KOPT-K1 (cell line): ENCODE results near the gene IGF2BP1.
"Not testable (repeated sequence)": the region's sequence is repeated elsewhere in the genome, so short reads cannot be mapped to it uniquely, and the experiment has no call there.

Experiments
- H3K27ac ChIP-seq: fragments of 200-600 bp; sonication (generic); 2 replicates; pipeline ENCODE4 v1.5.1; 2016; ENCODE audit warnings: antibody characterized with exemption, mild to moderate bottlenecking, low read depth, low read length; ENCODE audit not compliant: poor library complexity, severe bottlenecking
- H3K36me3 ChIP-seq: fragments of 200-600 bp; sonication (generic); 2 replicates; pipeline ENCODE4 v1.5.1; 2017; ENCODE audit warnings: antibody characterized with exemption, mild to moderate bottlenecking, low read length, moderate library complexity; ENCODE audit not compliant: insufficient read depth
- H3K9me3 ChIP-seq: fragments of 200-600 bp; sonication (generic); 2 replicates; pipeline ENCODE4 v1.5.1; 2017; ENCODE audit warnings: antibody characterized with exemption, low read length, mild to moderate bottlenecking; ENCODE audit not compliant: insufficient read depth, poor library complexity, severe bottlenecking

IGF2BP1 gene

DNA sequence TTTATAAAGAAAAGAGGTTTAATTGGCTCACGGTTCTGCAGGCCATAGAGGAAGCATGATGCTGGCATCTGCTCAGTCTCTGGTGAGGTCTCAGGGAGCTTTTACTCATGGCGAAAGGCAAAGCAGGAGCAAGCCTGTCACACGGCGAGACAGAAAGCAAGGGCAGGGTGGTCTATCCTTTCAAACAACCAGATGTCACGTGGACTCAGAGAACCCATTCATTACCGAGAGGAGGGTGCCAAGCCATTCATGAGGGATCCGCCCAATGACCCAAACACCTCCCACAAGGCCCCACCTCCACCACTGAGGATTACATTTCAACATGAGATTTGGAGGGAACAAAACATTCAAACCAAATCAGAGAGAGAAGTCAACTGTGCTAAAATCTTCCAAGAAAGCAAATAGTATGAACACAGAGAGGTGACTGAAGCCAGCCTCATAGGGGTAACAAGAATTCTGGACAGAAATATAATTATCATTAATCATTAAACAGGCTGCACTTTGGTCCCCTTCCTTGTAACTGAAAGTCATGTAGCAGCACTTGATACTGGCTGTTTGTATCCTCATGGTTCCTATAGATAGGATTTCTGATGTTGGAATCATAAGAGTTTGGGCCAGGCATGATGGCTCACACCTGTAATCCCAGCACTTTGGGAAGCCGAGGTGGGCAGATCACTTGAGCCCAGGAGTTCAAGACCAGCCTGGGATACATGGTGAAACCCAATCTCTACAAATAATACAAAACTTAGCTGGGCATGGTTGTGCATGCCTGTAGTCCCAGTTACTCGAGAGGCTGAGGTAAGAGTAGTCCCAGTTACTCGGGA, 82.9 kb downstream of the IGF2BP1 start:
- H3K9me3 ChIP-seq, result peaks cover 12% of the 10 kb centered on the region
- no peaks in the 10 kb centered on the region for H3K36me3 ChIP-seq
- no peak overlapping the region for H3K27ac ChIP-seq

DNA sequence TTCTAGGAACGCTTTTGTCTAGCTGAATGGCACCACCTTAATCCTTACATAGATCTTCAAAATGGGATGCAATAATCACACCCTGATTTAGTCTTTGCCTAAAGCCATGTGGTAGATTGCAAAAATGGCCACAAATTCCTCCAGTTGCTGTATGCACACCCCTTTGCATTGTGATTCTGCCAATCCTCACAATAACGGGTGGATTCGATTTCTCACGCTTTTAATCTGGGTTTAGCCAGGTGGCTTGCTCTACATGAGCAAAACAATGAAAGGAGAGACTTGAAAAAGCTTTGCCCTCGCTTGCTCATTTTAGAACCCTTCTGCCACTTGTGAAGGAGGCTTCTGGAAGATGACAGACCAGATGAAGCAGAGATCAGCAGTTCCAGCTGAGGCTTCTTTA, 85.0 kb downstream of the IGF2BP1 start:
- peaks cover 12% of the 10 kb centered on the region for H3K9me3 ChIP-seq
- no peak overlapping the region for H3K27ac ChIP-seq

DNA sequence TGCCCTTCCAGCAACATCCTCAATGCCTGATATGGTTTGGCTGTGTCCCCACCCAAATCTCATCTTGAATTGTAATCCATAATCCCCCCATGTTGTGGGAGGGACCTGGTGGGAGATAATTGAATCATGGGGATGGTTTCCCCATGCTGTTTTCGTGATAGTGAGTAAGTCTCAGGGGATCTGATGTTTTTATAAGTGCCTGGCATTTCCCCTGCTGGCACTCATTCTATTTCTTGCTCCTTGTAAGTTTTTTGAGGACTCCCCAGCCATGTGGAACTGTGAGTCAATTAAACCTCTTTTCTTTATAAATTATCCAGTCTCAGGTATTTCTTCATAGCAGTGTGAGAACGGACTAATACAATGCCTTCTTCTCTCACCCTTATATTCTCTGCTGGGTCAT, 87.9 kb downstream of the IGF2BP1 start:
- not testable (repeated sequence) for H3K36me3 ChIP-seq, H3K9me3 ChIP-seq, H3K27ac ChIP-seq

More for the DNA sequence above, 85.0 kb downstream of the IGF2BP1 start:
- H3K36me3 ChIP-seq, result no peaks in the 10 kb centered on the region

DNA sequence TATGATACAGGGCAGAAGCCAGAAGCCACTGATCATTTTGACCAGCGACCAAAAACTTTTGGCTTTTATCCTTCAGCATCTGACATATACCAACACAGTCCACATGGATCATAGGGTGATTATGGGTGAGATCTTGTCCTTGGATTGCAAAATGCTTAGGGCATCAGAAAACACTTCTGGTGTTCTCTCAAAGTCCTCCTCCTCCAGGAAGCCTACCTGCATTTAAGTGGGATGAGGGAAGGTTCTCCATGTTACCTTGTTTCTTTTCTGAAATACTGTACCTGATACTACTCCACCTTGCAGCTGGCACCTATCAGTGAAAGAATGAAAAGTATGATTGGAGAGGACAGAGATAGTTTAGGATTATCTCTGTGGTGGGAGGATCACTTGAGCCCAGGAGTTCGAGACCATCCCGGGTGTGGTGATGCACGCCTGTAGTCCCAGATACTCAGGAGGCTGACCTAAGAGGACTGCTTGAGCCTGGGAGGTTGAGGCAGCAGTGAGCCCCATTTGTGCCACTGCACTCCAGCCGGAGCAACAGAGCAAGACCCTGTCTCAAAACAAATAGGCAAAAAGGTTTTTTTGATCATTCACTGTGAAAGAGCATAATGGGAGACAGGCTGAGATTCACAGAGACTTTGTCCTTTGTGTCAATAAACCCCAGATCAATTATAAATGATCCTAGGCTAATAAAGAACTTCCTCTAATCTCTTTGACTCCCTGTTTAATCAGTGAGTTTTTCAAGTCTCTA, 88.6 kb downstream of the IGF2BP1 start:
- Histone ChIP-seq H3K9me3 (no peaks in the 10 kb centered on the region), H3K36me3 (no peaks in the 10 kb centered on the region), H3K27ac (no peak overlapping the region)

DNA sequence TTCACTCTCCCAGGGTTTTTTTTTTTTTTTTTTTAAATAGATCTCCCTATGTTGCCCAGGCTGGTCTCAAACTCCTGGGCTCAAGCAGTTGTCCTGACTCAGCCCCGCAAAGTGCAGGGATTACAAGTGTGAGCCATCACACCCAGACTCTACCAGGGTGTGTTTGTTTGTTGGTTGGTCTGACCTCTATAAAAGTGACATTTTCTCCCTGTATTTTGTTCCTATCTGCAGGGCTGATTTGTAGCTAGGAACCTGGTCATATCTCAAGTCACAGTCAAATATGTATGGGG, 89.1 kb downstream of the IGF2BP1 start:
- H3K9me3 ChIP-seq, result no peaks in the 10 kb centered on the region
- H3K36me3 ChIP-seq, result no peaks in the 10 kb centered on the region
- no peak overlapping the region for H3K27ac ChIP-seq

DNA sequence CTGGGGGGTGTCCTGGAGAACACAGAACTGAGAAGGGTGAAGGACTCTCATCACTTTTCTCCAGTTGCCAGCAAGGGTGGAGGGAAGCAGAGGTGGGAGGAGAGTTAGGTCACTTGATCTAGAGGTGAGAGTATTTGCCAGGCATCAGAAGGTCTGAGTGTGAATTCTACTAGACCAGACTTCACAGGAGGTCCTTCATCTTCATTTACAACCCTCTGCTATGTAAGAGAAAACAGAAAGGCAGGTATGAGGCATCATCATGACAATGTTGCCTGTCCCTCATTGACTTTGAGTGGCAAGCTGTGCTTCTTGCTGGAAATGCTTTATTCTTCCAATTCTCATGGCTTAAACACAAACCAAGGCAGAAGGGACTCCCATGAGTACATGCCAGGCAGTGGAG, 89.5 kb downstream of the IGF2BP1 start:
- Histone ChIP-seq H3K36me3 (no peaks in the 10 kb centered on the region), H3K27ac (no peak overlapping the region), H3K9me3 (no peaks in the 10 kb centered on the region)

GRCh38 chr17:49089094-49089493, 91.9 kb downstream of the IGF2BP1 start:
- H3K27ac ChIP-seq, result no peak overlapping the region
- H3K9me3 ChIP-seq, result no peaks in the 10 kb centered on the region
- no peaks in the 10 kb centered on the region for H3K36me3 ChIP-seq

DNA sequence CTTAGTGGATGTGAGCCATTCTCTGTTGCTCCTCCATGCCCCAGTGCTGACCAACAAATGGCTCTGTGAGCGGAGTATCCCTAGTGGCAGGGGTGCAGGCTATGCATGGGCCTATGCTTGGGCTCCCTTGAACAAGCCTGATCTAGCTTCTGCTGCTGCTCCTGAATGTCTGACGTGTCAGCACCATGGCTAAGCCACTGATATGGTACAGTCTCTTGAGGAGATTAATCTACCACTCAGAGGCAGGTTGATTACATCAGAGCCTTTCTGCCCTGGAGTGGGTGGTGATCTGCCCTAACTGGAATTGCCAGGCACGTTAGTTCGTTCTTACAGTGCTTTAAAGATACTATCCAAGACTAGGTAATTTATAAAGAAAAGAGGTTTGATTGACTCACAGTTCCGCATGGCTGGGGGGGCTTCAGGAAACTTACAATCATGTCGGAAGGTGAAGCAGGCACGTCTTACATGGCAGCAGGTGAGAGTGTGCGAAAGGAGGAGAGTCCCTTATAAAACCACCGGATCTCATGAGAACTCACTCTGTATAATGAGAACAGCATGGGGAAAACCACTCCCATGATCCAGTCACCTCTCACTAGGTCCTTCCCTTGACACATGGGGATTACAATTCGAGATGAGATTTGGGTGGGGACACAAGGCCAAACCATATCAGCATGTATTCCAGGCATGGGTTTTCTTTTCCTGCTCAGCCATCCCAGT, 93.9 kb downstream of the IGF2BP1 start:
- Histone ChIP-seq H3K27ac (no peak overlapping the region), H3K9me3 (no peaks in the 10 kb centered on the region), H3K36me3 (no peaks in the 10 kb centered on the region)

GRCh38 chr17:49093131-49093530, 95.9 kb downstream of the IGF2BP1 start:
- Histone ChIP-seq H3K36me3 (no peaks in the 10 kb centered on the region), H3K9me3 (no peaks in the 10 kb centered on the region), H3K27ac (no peak overlapping the region)

DNA sequence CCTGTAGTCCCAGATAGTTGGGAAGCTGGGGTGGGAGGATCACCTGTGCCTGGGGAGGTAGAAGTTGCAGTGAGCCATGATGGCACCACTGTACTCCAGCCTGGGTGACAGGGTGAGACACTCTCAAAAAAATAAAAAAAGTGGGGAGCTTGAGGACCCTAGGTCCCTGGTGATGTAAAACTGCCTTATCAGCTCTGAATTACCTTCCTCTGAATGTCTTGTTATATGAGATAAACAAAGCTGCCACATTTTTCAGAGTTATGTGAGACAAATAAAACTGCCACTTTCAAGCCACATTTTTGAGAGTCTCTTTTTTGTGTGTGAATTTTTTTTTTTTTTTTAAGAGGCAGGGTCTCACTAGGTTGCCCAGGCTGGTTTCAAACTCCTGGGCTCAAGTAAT, 103.4 kb downstream of the IGF2BP1 start:
- H3K27ac ChIP-seq, result no peak overlapping the region

DNA sequence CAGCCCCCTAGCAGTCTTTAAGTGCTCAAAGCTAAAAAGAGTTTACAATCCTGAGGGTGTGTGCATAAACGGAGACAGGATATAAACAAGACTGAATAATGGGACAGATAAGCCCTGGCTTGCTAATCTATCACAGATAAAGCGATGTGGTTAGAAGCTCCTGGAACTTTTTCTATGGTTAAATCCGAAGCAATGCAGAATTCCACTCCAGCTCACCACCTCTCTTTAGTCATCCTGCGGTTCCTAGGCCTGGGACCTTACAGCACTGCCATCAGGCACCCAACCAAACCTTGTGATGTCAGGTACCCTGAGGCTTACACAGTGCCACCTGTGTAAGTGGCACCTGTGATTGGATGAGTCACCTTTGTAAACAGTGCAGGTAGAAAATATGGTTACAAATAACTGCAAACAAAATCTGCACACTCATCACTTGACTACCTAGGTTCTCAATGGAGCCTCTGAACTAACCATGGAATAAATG, 103.9 kb downstream of the IGF2BP1 start:
- Histone ChIP-seq H3K27ac (no peak overlapping the region), H3K36me3 (no peaks in the 10 kb centered on the region), H3K9me3 (no peaks in the 10 kb centered on the region)

More for the DNA sequence above, 103.4 kb downstream of the IGF2BP1 start:
- no peaks in the 10 kb centered on the region for H3K36me3 ChIP-seq
- H3K9me3 ChIP-seq, result no peaks in the 10 kb centered on the region

GRCh38 chr17:49103360-49103759, 106.2 kb downstream of the IGF2BP1 start:
- not testable (repeated sequence) for H3K36me3 ChIP-seq, H3K9me3 ChIP-seq, H3K27ac ChIP-seq

DNA sequence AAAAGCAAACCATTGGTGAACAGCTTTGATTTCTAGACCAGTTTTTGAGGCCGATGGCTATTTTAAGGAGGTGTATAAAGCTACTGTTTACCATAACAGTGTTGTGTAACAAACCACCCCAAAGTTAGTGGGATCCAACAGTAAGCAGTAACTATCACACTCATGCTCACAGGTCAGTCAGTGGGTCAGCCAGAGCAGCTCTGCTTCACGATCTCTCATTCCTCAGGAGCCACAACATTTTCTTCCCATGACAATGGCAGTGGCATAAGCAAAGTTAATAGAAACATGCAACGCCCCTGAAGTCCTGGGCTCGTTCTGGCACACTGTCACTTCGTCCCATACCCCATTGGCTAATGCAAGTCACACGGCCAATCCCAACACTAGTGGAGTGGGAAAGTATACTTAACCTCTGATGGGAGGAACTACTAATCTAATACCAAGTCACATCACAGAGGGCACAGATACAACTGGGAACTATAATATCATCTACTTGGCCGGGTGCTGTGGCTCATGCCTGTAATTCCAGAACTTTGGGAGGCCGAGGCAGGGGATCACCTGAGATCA, 107.4 kb downstream of the IGF2BP1 start:
- Histone ChIP-seq H3K27ac (no peak overlapping the region), H3K9me3 (no peaks in the 10 kb centered on the region), H3K36me3 (no peaks in the 10 kb centered on the region)
